Breast epithelium (tissue), 4 donors: ENCODE results near the gene C2orf68. TPM values are rescaled to one million over a fixed set of nuclear protein-coding genes. Genes with fewer than 3 reads are reported as not detected.

Experiments
- DNase-seq, 2 donors: peaks; one replicate each; pipeline ENCODE4 v3.0.0-alpha.2; 2019; ENCODE audit warnings: low spot score in 2 of 2
- H3K27ac ChIP-seq, 2 donors: fragments of 200-600 bp; sonication (generic) in 1 of 2; one replicate each; pipeline ENCODE4 v1.5.1; 2016 to 2019; ENCODE audit warnings: mild to moderate bottlenecking in 1 of 2
- H3K27me3 ChIP-seq, 2 donors: fragments of 200-600 bp; sonication (generic) in 1 of 2; one replicate each; pipeline versions ENCODE4 v1.5.1 to v1.6.0; 2017 to 2019; ENCODE audit warnings: control low read depth in 1 of 2, mild to moderate bottlenecking in 1 of 2
- H3K36me3 ChIP-seq: fragments of 200-600 bp; one replicate; pipeline ENCODE4 v1.5.1; 2019
- H3K4me1 ChIP-seq, 2 donors: fragments of 200-600 bp; sonication (generic); one replicate each; pipeline ENCODE4 v1.5.1; 2016 to 2019; ENCODE audit warnings: control low read depth in 1 of 2
- H3K4me3 ChIP-seq, 3 donors: fragments of 200-600 bp; sonication (generic); 1 replicate in 2 of 3; 2 replicates in 1 of 3; pipeline ENCODE4 v1.5.1; 2016 to 2019; ENCODE audit warnings: mild to moderate bottlenecking in 3 of 3, moderate library complexity in 2 of 3
- H3K9me3 ChIP-seq, 2 donors: fragments of 200-600 bp; sonication (generic) in 1 of 2; one replicate each; pipeline ENCODE4 v1.5.1; 2016 to 2019; ENCODE audit warnings: control low read depth in 1 of 2
- POLR2A ChIP-seq: fragments of 450-650 bp; IDR thresholded peaks from one replicate; pipeline ENCODE4 v1.6.1; 2016; ENCODE audit warnings: antibody characterized with exemption, mild to moderate bottlenecking, moderate library complexity
- POLR2AphosphoS5 ChIP-seq, 3 donors: sonication (generic); formaldehyde crosslinking; IDR thresholded peaks; one replicate each; pipeline ENCODE4 v1.6.1; 2017; ENCODE audit warnings: antibody characterized with exemption in 3 of 3
- intact Hi-C: fragments of 100-400 bp; cut with DNase I; formaldehyde crosslinking; loops from one replicate; pipeline ENCODE4 v1.15.1; 2023; ENCODE audit warnings: low total_unique reads
- total RNA-seq, 3 donors: library from RNA; depleted of rRNA; stranded (reverse); fragments of >200 nt; gene quantifications; one replicate each; pipeline ENCODE4 v1.1.0, GENCODE V29; 2016
- TF ChIP-seq, protein P1 (sequence below), 3 donors: fragments of 450-650 bp; IDR thresholded peaks; one replicate each; pipeline ENCODE4 v1.5.1; 2016 to 2017; ENCODE audit warnings: antibody characterized with exemption in 3 of 3, mild to moderate bottlenecking in 3 of 3, moderate library complexity in 3 of 3

C2orf68 gene
- total RNA-seq, 3 donors from 2014 or later: 13.9 to 26.6 (median 16.1) TPM

DNA sequence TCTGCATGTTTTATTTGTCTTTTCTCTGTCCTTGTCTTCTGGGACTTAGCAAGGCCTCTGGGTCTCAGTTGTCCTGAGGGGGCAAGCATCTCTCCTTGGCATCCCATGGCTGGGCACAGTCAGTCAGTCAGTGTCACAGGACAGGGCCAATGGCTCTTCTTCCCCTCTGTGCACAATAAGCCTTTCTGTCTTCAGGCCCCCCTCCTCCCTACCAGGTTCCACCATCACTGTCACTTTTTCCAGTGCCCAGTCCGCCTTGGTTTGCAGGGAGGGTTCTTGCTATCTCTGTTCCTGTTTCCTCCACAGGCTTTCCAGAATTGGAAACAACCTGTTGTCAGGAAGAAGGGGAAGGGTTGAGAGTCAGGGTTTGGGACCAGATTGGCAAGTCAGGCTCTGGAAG, 29.4 kb downstream of the C2orf68 start:
- Histone ChIP-seq H3K4me3 (no peak overlapping the region), H3K4me1 (peaks cover 7 to 17% of the 10 kb centered on the region in 2 donors), H3K9me3 (no peaks in the 10 kb centered on the region), H3K27ac (no peak overlapping the region), H3K36me3 (no peaks in the 10 kb centered on the region), H3K27me3 (no peaks in the 10 kb centered on the region)
- intact Hi-C loops: no loop called here
- TF ChIP-seq POLR2AphosphoS5 (IDR thresholded peaks at IDR 0.05) (no peak), POLR2A (no peak)
- TF ChIP-seq, protein P1, sequence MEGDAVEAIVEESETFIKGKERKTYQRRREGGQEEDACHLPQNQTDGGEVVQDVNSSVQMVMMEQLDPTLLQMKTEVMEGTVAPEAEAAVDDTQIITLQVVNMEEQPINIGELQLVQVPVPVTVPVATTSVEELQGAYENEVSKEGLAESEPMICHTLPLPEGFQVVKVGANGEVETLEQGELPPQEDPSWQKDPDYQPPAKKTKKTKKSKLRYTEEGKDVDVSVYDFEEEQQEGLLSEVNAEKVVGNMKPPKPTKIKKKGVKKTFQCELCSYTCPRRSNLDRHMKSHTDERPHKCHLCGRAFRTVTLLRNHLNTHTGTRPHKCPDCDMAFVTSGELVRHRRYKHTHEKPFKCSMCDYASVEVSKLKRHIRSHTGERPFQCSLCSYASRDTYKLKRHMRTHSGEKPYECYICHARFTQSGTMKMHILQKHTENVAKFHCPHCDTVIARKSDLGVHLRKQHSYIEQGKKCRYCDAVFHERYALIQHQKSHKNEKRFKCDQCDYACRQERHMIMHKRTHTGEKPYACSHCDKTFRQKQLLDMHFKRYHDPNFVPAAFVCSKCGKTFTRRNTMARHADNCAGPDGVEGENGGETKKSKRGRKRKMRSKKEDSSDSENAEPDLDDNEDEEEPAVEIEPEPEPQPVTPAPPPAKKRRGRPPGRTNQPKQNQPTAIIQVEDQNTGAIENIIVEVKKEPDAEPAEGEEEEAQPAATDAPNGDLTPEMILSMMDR (IDR thresholded peaks at IDR 0.05): no peak
- no peak for DNase-seq

DNA sequence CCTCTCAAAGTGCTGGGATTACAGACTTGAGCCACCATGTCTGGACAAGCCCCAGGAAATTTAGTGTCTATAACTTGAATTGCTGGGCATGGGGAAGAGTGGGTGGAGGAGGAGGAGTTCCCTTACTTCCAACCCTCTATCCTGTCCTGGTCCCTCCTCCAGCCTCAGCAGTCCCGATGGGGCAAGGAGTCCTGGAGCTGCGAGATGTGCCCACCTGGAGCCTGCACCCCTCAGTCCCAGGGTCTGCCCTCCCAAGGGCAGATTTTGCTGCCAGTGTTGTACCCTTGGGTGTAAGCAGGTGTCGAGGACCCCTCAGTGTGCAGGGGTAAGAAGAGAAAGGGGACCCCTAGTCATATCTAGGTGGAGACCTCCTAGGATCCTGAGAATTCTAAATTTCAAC, 31.7 kb downstream of the C2orf68 start:
- Histone ChIP-seq H3K36me3 (no peaks in the 10 kb centered on the region), H3K4me1 (peaks cover 7 to 14% of the 10 kb centered on the region in 2 donors)
- intact Hi-C loops: no loop called here

DNA sequence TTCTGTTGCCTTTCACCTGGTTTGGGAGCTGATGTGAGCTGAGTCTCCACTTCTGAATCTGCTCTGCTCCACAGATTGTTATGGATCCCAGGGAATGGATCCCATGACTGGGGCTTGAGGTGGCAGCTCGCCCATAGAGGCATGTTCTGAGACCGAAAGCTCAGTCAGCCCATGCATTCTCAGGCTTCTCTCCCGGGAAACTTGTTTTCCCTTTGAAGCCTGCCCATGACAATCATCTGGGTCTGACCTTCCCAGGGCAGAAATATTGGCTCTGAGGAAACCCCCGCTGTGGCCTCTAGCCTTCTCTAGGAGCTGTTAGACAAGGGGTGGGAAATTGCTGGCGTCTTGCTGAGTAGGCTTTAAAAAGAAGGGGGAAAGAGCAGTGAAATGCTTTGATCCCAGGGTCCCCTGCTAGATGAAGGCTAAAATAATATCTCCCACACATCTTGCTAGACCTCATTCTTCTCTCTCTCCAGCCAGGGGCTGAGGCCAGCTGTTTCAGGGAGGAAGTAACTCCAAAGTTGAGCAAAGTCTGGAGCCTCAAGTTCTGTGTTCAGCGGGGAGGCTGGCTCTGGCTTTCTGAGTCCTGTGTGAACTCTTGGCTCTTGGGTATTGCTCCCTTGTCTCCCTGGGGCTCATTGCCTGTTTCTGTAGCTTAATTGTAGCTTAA, 32.5 kb downstream of the C2orf68 start:
- Histone ChIP-seq H3K4me3 (peak overlapping the region in 2 of 3 donors; percentile 59 to 71), H3K4me1 (peaks cover 7 to 14% of the 10 kb centered on the region in 2 donors), H3K9me3 (no peaks in the 10 kb centered on the region), H3K27me3 (no peaks in the 10 kb centered on the region), H3K27ac (peak overlapping the region; percentile 92 to 98), H3K36me3 (no peaks in the 10 kb centered on the region)
- intact Hi-C loops: no loop called here
- no peak for TF ChIP-seq POLR2A
- no peak for TF ChIP-seq POLR2AphosphoS5 (IDR thresholded peaks at IDR 0.05)
- TF ChIP-seq, protein P1 (IDR thresholded peaks at IDR 0.05): no peak
- DNase-seq: no peak

More for the DNA sequence above, 31.7 kb downstream of the C2orf68 start:
- H3K27me3 ChIP-seq: no peaks in the 10 kb centered on the region
- no peaks in the 10 kb centered on the region for H3K9me3 ChIP-seq
- no peak for DNase-seq
- TF ChIP-seq POLR2A (no peak), POLR2AphosphoS5 (IDR thresholded peaks at IDR 0.05) (no peak)
- TF ChIP-seq, protein P1 (IDR thresholded peaks at IDR 0.05): no peak
- H3K27ac ChIP-seq: peak overlapping the region; percentile 92 to 98
- no peak overlapping the region for H3K4me3 ChIP-seq

DNA sequence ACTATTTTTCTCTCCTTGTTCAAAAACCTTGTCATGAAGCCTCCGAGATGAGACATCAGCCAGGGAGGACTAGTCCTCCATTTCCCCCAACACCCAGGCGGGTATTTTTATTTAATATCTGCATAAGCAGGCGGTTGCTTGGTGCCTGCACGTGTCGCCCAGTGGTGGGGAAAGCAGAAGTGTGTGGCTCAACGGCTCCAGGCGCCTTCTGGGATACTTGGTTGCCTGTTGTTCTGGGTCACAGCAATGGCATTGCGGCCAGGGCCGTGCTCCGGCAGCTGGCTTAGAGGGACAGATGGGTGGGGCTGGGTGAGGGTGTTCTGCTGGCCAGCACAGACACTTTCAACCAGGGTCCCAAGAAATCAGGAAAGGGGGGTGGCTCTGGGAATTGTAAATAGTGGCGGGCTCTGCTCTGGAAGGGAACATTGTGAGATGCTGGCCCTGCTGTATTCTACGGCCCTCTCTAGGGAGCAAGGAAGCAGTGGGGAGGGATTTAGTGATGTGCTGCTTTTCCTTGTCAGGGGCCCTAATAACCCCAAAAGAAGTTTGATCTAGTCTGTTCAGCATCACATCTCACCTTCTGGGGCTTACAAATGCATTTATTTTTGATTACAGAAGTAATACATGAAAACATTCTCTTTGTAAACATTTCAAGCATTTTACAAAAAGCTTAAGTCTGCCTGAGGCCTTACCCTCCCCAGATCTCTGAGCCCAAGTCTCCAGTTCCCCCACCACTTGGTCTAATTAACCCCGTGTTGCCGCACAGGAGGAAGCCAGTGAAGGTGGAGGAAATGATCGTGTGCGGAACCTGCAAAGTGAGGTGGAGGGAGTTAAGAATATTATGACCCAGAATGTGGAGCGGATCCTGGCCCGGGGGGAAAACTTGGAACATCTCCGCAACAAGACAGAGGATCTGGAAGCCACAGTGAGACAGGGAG, 33.4 kb downstream of the C2orf68 start:
- H3K27me3 ChIP-seq: no peaks in the 10 kb centered on the region
- no peaks in the 10 kb centered on the region for H3K36me3 ChIP-seq
- intact Hi-C loops: no loop called here
- no peaks in the 10 kb centered on the region for H3K9me3 ChIP-seq
- no peak for TF ChIP-seq POLR2A
- TF ChIP-seq, protein P1 (IDR thresholded peaks at IDR 0.05): no peak
- TF ChIP-seq POLR2AphosphoS5 (IDR thresholded peaks at IDR 0.05): no peak
- peak overlapping the region; percentile 31 to 71 (median 59) for H3K4me3 ChIP-seq
- H3K27ac ChIP-seq: peak overlapping the region; percentile 92 to 98
- no peak for DNase-seq
- H3K4me1 ChIP-seq: peaks cover 7 to 14% of the 10 kb centered on the region in 2 donors
